ENCODE data around the gene AGFG1. TPM values are rescaled to one million over a fixed set of nuclear protein-coding genes. Genes with fewer than 3 reads are reported as not detected.

AGFG1 gene
- total RNA-seq, 1 donor from 2014 or later = 161 TPM

- no peak for DNase-seq (ENCODE audit: low read depth)
Observed at GRCh38 chr2:227460833-227461232, 11.1 kb upstream of the AGFG1 start.

- DNase-seq (ENCODE audit: low read depth) = no peak
Observed at GRCh38 chr2:227461811-227462461, 10.0 kb upstream of the AGFG1 start.

- DNase-seq (ENCODE audit: low read depth) = no peak
Observed at GRCh38 chr2:227462462-227462951, 9.4 kb upstream of the AGFG1 start.

GRCh38 chr2:227462972-227463931, 8.7 kb upstream of the AGFG1 start:
- DNase-seq (ENCODE audit: low read depth) = no peak

- DNase-seq (ENCODE audit: low read depth) = no peak
Observed at GRCh38 chr2:227464361-227464760, 7.6 kb upstream of the AGFG1 start.

DNA sequence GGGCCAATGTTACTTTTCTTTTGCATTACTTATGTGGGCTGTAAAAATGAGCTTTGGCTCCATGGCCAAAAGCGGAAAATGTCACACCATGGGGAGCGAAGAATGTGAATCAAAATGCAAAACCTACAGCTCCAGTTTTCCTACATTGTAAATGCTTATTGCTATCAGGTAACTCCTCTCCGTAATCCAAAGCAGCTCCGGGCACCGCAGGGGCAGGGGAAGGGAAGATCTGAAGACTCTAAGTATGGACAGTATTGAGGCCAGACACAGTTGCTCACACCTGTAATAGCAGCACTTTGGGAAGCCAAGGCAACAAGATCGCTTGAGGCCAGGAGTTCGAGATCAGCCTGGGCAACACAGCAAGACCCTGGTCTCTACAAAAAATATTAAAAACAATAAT, 7.1 kb upstream of the AGFG1 start:
- no peak for DNase-seq (ENCODE audit: low read depth)

- no peak for DNase-seq (ENCODE audit: low read depth)
Observed at GRCh38 chr2:227466887-227467600, 4.9 kb upstream of the AGFG1 start.

DNA sequence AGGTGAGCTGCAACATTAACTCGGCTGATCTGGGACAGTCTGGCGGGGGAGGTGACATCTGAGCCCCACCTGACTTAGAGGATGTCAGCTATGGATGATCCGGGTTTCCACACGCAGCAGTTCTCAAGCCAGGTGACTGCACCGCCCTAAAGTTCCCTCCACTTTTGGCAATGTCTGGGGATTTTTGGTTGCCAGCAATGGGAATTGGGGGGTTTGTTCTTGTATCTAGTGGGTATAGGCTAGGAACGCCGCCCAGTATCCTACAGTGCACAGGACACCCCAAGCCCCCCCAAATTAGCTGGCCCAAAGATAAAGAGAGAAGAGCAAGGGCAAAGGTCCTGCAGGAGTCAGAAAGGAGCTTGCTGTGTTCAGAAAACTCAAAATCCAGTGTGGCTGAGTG, 544 bp upstream of the AGFG1 start:
- DNase-seq (ENCODE audit: low read depth) = no peak

- peak; percentile 55 for DNase-seq (ENCODE audit: low read depth)
Observed at GRCh38 chr2:227472265-227473121, 537 bp downstream of the AGFG1 start.

- no peak for DNase-seq (ENCODE audit: low read depth)
Observed at GRCh38 chr2:227473122-227473461, 1.1 kb downstream of the AGFG1 start.

DNA sequence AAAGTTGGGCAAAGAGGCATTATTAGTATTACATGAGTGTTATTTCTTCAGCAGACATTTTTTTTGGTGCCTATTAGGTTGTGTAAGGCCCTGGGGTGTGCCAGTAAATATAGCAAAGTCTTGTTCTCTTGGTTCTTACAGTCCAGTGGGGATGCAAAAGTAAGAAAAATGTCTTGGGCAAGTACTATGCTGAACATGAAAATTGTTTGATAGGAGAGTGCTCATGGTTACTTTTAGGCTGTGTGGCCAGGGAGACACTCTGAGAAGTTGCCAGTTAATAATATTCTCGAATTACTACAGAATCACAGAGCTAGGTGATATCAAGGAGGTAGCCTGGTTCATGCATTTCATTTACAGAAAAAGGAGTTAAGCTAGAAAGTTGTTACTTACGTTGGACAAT, 1.9 kb downstream of the AGFG1 start:
- no peak for DNase-seq (ENCODE audit: low read depth)

GRCh38 chr2:227474410-227474809, 2.5 kb downstream of the AGFG1 start:
- DNase-seq (ENCODE audit: low read depth) = no peak

DNA sequence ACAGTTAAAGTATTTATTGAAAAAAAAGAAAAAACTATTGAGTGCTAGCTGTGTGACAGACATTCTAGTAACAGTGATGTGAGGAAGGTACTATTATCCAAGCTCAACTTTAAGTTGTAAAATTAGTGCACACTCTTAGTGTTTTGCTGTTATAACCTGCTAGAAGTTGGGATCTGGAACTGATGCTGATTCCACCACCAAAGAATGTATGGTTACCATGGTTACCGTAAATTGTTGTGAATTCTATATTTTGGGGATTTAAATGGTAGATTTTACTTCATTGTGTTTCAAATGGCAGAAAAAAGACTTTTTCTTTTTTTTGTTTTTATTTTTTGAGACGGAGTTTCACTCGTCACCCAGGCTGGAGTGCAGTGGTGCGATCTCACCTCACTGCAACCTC, 5.3 kb downstream of the AGFG1 start:
- no peak for DNase-seq (ENCODE audit: low read depth)

- DNase-seq (ENCODE audit: low read depth) = no peak
Observed at GRCh38 chr2:227479865-227480475, 8.0 kb downstream of the AGFG1 start.

DNA sequence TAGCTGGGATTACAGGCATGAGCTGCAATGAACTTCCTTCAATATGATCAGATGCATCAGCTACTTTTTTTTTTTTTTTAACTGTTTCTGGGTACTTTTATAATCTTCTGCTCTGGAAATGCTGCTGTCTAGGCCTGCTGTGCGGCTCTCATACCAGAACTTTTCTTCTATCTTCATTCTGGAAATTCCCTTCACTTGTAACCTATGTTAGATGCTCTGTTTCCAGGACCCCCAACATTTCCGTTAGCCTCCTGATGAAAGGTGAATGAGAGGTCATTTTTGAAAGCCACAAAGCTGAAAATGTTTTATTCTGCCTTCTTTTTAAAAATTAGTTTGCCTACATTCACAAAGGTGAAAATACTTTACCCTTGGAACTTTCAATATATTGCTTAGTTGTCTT, 8.6 kb downstream of the AGFG1 start:
- DNase-seq (ENCODE audit: low read depth) = no peak

DNA sequence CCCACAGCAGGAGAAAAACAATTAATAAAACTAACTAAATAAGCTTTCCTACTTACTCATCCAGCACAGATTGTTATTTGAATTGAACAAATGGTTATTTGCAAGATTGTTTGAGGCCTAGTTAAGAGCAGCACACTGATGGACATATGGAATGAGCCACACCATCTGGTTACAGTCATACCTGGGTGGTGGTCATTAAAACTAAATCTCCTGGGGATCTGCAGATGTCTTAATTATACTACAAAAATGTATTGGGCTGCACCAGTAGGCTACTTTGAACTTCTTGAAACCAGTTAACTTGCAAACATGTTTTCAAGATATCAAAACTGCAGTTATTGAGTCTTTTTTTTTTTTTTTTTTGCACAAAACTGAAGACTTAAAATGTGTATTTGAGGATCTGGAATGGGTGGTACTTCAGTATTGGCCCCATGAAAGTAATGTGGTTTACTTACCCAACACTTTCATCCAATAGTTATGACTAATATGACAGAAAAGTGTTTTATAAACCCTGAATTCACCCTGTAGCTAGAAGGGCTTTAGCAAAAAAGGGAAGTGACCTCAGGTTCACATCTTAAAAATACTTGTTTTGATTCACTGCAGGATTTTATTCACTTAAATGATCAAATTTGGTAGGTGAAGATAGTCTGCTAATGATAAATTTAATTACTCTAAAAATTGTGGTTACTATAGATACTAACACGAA, 10.8 kb downstream of the AGFG1 start:
- no peak for DNase-seq (ENCODE audit: low read depth)

DNA sequence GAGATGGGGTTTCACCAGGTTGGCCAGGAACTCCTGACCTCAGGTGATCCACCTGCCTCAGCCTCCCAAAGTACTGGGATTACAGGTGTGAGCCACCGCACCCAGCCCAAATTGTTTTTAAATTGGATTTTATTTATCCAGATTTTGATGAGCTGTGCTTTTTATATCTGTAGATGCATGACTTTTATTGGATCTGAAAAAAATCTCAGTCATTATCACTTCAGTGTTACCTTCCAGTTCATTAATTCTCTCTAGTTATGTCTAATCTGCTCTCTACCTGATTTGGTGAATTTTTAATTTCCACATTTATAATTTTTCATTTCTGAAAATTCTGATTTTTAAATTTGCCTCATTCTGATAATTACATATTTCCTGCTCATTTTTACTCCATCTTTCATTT, 13.5 kb downstream of the AGFG1 start:
- no peak for DNase-seq (ENCODE audit: low read depth)

DNA sequence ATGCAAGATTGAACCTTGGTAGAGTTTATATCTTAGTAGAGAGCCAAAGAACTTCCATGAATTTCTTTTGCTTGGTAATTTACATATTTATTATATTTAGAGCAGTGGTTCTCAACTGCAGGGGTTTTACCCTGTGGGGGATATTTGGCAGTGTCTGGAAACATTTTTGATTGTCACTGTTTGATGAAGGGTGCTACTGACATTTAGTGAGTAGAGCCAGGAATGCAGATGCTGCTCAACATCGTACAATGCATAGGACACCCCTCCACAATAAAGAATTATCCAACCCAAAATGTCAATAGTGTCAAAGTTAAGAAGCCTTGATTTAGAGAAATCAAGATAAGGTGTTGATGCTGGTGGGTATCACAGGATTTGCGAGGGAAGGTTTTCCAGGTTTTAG, 14.7 kb downstream of the AGFG1 start:
- no peak for DNase-seq (ENCODE audit: low read depth)

- DNase-seq (ENCODE audit: low read depth) = no peak
Observed at GRCh38 chr2:227488045-227488444, 16.1 kb downstream of the AGFG1 start.

- no peak for DNase-seq (ENCODE audit: low read depth)
Observed at GRCh38 chr2:227491386-227491785, 19.4 kb downstream of the AGFG1 start.
